GM19372 (cell line): ENCODE results near the gene NUDC.

Experiments used
- ATAC-seq: cut with Tn5 transposase; IDR thresholded peaks from one replicate; pipeline ENCODE4 v1.9.1; 2021; ENCODE audit warnings: mild to moderate bottlenecking, low read depth, moderate library complexity; ENCODE audit not compliant: unreplicated experiment

NUDC gene

GRCh38 chr1:26949266-26949925 lies 27.9 kb downstream of the NUDC start:
- ATAC-seq: no peak

GRCh38 chr1:26949926-26950319 lies 28.4 kb downstream of the NUDC start:
- ATAC-seq: no peak

DNA sequence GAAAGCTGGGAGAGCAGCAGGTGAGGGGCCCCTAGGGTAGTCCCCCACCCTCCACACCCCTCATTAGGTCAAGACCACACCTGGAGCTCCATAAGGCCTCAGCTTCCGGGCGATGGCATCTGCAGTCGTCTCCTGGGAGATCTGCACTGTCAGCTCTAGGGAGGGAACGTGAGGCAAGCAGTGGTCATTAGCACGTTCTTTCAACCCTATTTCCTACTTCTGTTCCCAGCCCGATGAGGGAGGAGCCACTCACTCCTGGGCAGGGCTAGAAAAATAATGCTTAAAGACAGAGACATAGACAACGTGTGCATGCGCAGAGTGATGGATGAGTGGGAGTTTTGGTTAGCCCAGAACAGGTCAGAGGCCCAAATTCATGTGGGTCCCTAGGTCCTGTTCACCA lies 29.1 kb downstream of the NUDC start:
- no peak for ATAC-seq

DNA sequence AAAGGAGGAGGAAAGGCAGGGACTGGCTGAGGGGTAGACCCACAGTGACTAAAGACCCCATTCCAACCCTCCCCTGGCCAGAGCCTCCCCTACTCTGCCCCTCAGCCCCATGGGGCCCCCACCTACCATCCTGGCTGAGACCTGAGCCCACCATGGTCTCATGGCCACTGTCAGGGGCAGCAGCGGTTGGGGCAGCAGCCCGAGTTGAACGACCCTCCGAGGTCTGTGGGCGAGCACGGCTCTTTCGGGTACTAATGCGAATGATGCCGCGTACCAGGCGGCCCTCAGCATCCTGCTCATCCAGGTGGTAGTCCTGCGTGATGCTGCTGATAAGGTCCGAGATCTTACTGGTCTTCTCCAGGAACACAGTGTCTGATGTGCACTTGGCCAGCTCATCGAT lies 29.7 kb downstream of the NUDC start:
- no peak for ATAC-seq

- ATAC-seq: no peak
Measured at GRCh38 chr1:26951821-26952497, 30.4 kb downstream of the NUDC start.

- ATAC-seq: no peak
Measured at GRCh38 chr1:26953374-26953773, 31.8 kb downstream of the NUDC start.

DNA sequence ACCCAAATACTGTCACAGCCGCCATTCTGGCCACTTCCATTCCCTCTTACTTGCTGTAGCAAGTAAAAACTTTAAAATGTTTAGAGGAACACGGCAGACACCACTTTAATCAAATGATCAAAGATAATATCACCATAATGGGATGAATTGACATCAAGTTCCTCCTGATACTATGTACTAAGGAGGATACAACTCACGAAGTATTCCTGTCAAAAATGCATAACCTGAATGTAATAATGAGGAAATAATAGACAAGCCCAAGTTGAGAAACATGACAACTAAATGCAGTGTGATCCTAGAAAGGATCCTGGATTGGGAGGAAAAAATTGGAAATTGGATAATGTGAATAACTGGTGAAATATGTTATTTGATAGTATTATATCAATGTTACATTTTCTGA lies 34.8 kb downstream of the NUDC start:
- ATAC-seq: no peak

GRCh38 chr1:26957306-26957705 lies 35.8 kb downstream of the NUDC start:
- no peak for ATAC-seq

DNA sequence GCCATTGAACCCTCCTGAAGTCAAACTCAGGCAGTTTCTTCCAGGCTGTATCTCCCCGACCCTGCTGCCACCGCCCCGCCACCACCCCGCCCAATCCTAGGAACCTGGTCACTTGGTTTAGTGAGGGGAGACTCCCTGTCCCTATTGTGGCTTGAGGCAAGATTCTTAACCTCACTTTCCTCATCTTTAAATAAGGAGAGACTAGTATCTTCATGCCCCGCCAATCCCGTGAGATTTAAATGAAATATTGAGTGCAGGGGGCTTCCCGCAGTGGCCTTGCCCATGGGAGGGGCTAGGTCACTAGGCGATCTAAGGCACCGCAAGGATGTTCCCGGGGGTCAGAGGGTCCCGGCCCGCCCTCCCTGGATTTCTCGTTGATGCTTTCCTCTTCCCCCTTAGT lies 37.7 kb downstream of the NUDC start:
- ATAC-seq: no peak

DNA sequence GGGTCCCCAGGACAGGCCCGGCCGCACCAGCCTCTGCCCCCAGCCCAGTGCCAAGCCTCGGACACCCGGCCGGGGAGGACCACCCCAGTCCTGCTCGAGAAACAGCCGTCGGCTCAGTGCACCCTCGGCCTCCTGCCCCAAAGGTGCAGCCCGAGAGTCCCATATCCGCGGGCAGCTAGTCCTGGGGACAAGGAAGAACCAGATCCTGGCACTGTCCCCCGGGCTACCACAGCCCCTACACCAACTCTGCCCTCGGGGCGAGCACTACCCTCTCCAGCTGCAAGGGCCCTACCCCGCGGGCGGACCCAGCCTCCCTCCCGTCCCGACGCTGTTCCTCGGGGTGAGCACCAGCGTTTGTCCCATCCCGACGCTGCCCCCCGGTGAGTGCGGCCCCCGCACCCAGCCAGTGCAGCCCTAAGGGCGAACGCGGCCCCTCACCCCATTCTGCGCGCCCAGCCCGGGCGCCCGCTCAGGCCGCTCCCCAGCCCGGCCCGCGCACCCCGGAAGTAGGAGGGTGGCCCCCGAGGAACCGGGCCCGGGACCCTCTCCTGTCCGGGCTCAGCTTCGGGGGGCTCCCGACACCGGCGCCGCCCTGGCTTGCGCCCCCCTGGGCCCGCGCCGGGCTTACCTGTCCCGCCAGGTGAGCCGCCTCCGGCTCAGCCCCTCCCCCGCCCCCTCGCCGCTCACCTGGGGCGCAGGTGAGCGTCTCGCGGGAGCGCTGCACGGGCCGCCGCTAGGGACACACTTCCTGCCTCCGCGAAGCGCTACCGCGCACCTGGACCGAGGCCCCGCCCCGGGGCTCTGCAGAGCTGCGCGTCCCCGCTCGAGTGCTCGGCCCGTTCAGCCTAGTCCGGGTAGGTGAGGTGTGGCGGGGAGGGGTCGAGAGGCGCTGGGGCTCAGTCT lies 38.4 kb downstream of the NUDC start, which contains the start of gene KDF1:
TSS of gene KDF1 (minus strand) at position 747 of the 903 bp plus-strand sequence. CDS start 8,088 bp downstream, outside the sequence.
- ATAC-seq: no peak

DNA sequence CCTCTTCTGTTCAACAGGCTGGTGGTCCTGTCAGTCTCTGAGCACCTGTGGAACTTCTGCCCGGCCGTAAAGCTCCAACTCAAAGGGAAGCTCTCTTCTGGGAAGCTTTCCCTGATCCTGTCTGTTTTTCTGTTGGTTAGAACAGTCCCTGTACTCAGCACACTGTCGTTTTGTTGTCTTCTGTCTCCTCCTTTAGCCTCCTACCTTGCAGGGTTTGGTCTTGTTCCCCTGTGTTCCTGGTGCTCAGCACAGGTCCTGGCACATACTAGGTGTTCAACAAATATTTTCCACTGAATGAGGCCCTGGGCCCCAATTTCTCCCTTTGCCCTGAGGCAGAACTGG lies 39.1 kb downstream of the NUDC start:
- no peak for ATAC-seq

- ATAC-seq: no peak
Measured at GRCh38 chr1:26961826-26962225, 40.3 kb downstream of the NUDC start.

DNA sequence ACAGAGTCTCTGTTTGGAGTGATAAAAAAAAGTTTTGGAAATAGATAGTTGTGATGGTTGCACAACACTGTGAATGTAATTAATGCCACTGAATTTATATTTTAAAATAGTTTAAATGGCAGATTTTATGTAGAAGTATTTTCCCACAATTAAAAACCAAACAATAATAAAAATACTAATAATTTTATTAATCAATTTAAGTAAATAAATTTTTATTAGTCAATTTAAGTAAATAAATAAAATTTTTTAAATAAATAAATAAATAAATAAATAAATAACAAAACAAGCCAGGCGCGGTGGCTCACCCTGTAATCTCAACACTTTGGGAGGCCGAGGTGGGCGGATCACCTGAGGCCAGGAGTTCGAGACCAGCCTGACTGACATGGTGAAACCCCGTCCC lies 43.7 kb downstream of the NUDC start:
- ATAC-seq: no peak

- ATAC-seq: no peak
Measured at GRCh38 chr1:26965628-26966027, 44.1 kb downstream of the NUDC start.

GRCh38 chr1:26970810-26971209 lies 49.3 kb downstream of the NUDC start:
- ATAC-seq: no peak

- no peak for ATAC-seq
Measured at GRCh38 chr1:26971590-26971989, 50.0 kb downstream of the NUDC start.

DNA sequence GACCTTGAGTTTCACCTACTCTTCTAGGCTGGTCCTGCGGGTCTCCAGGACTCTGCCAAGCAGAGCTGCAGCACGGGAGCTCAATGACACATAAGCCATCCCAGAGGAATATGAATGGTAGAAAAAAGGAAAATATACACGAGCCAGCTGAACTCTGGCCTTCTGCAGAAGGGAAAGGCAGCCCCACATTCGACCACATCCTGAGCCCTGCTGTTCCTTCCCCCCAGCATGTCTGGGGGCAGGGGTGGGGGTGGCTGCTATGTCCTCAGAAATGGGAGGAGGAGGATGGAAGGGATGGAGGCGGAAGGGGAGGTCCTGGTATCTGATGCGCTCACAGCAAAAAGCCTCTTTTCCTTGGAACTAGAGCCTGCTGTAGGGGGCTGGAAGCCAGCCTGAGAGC lies 50.8 kb downstream of the NUDC start:
- ATAC-seq: no peak

DNA sequence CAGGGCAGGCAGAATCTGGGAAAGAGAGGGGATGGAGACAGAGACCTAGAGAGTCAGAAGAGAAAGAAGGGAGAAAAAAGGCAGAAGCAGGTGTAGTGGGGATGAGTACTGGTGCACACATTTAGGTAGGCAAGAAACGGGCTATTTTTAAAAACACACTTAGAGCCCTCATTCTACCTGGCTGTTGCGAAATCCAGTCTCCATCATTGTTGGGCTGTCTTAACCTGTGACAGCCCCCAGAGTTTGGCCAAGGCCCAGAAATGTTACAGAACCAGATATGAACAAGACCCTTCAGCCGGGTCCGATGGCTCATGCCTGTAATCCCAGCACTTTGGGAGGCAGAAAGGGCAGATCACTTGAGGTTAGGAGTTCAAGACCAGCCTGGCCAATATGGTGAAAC lies 51.3 kb downstream of the NUDC start:
- no peak for ATAC-seq

DNA sequence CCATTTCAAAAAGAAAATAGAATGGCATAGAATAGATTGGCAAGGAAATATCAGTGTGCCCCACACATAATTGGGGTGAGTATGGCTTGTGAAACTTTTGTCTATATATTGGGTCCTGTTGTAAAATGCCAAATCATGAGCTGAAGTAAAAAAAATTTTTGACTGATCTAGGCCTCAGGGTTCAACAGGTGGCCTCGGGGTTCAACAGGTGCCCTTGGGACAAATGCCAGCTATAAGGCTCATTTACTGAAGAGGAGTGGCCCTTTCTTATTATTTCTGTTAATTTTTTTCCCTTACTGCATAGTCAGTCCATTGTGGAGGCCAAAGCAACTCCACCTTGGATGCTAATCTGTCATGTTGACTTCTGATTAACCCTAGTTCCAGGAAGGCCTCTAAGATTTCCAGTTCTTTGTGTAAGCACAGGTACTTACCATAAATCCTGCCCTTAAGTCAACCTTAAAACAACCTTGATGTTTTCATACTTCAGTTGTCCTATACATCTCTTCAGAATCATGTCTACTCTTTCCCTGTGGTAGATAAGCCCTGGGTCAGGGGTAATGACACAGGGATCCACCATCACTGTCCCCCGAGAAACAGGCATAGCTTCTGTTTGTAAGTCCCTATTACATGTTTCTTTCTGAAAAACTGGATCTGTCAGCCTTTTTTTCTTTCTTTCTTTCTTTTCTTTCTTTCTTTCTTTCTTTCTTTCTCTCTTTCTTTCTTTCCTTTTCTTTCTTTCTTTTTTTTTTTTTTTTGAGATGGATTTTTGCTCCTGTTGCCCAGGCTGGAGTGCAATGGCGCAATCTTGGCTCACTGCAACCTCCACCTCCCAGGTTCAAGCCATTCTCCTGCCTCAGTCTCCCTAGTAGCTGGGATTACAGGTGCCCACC lies 55.3 kb downstream of the NUDC start:
- no peak for ATAC-seq

DNA sequence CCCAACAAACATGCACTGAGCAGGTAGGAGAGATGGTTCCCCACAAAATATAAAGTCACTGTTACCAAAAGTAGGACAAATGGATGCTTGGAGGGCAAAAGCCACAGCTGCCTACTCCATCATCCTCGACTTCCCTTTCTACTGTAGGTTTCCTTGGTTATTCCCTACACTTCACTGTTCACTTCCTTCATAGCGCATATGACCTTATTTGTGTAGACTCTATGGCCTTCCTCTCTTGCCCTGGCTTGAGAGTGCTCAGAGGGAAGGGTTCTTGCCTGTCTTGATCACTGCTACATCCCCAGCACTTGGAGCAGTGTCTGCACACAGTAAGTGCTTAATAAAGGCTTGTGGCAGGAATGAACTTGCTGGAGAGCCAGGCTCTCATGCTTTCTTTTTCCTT lies 57.4 kb downstream of the NUDC start:
- no peak for ATAC-seq
